HUES48 (cell line): ENCODE data around the gene CLDN5.
"Not testable (repeated sequence)": the region's sequence is repeated elsewhere in the genome, so short reads cannot be mapped to it uniquely, and the experiment has no call there.

Source experiments
- H3K27ac ChIP-seq: one replicate; pipeline ENCODE4 v1.7.0; 2013; ENCODE audit warnings: low read depth, low read length, inconsistent platforms
- H3K27me3 ChIP-seq: 2 replicates; pipeline ENCODE4 v1.6.1; 2013; ENCODE audit warnings: mild to moderate bottlenecking, low read length; ENCODE audit not compliant: control insufficient read depth, insufficient read depth
- H3K36me3 ChIP-seq: 2 replicates; pipeline ENCODE4 v1.6.1; 2013; ENCODE audit warnings: low read length; ENCODE audit not compliant: control insufficient read depth, insufficient read depth
- H3K4me1 ChIP-seq: 2 replicates; pipeline ENCODE4 v1.6.1; 2013; ENCODE audit warnings: mild to moderate bottlenecking, low read length; ENCODE audit not compliant: control insufficient read depth, insufficient read depth
- H3K4me3 ChIP-seq: 2 replicates; pipeline ENCODE4 v1.5.1; 2013; ENCODE audit warnings: mild to moderate bottlenecking, low read depth, low read length
- H3K9ac ChIP-seq: 2 replicates; pipeline ENCODE4 v1.6.1; 2013; ENCODE audit warnings: mild to moderate bottlenecking, low read depth, low read length, moderate library complexity
- H3K9me3 ChIP-seq: 2 replicates; pipeline ENCODE4 v1.6.1; 2013; ENCODE audit warnings: low read length; ENCODE audit not compliant: control insufficient read depth, insufficient read depth

CLDN5 gene

DNA sequence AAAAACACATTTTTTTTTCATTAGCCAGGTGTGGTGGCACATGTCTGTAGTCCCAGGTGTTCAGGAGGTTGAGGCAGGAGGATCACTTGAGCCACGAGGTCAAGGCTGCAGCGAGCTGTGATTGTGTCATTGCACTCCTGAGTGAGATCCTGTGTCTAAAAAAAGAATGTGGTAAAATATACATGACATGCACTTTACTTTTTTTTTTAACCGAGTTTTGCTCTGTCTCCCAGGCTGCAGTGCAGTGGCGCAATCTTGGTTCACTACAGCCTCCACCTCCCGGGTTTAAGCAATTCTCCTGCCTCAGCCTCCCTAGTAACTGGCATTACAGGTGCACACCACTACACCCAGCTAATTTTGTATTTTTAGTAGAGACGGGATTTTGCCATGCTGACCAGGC is 22.5 kb upstream of the CLDN5 start:
- Histone ChIP-seq H3K27ac (no peak overlapping the region), H3K9me3 (no peaks in the 10 kb centered on the region), H3K36me3 (no peaks in the 10 kb centered on the region), H3K4me3 (no peak overlapping the region), H3K27me3 (no peaks in the 10 kb centered on the region), H3K9ac (no peak overlapping the region), H3K4me1 (no peaks in the 10 kb centered on the region; the same call in 1 of the 2 replicates)

DNA sequence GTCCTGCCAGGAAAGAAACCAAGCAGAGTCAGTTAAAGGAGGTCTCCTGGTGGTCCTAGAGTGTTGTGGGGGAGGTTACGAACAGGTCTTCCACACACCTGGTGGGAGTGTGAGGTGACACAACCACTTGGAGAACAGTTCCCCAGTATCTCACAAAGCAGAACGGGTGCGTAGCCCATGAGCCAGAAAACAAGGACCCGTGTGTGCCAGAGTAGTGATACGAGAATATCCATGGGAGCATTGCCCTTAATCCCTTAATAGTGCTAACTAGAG is 21.7 kb upstream of the CLDN5 start:
- Histone ChIP-seq H3K36me3 (no peaks in the 10 kb centered on the region), H3K4me3 (no peak overlapping the region), H3K4me1 (no peaks in the 10 kb centered on the region; the same call in 1 of the 2 replicates), H3K9me3 (no peaks in the 10 kb centered on the region), H3K9ac (no peak overlapping the region), H3K27ac (no peak overlapping the region), H3K27me3 (no peaks in the 10 kb centered on the region)

DNA sequence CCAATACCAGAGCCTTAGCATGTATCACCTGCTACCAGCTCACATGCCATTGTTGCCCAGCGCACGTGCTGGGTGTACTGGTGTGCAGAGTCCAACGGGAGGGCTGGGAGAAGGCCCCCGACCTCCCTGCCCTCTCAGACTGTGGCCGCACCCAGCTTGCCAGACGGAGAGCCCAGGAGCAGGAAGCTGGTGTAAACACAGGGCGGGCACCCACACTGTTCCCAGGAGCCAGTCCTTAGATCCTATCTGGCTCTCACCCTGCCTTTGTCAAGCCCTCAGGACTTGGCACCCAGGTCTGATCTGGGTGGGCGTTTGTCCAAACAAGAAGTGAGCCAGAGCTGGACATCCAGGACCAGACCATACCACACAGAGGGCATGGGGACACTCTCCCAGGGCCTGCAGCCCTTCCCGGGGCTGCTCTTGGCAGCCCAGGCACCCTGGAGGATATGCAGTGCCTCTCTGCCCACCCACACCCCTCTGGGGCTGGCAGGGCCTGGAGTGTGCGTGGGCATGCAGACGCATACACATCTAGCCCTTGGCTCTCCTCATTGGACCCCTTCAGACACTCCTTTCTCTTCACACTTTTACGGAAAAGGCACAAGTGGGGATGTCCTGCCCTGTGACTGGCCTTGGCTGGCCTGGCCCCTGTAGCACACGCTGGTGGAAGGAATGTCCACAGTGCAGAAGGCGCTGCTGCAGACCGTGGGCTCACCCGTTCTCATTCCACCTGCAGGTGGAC is 19.9 kb upstream of the CLDN5 start:
- H3K27me3 ChIP-seq: no peaks in the 10 kb centered on the region
- H3K27ac ChIP-seq: no peak overlapping the region
- no peak overlapping the region for H3K4me3 ChIP-seq
- no peaks in the 10 kb centered on the region for H3K36me3 ChIP-seq
- H3K4me1 ChIP-seq: no peaks in the 10 kb centered on the region; the same call in 1 of the 2 replicates
- H3K9ac ChIP-seq: no peak overlapping the region
- no peaks in the 10 kb centered on the region for H3K9me3 ChIP-seq

DNA sequence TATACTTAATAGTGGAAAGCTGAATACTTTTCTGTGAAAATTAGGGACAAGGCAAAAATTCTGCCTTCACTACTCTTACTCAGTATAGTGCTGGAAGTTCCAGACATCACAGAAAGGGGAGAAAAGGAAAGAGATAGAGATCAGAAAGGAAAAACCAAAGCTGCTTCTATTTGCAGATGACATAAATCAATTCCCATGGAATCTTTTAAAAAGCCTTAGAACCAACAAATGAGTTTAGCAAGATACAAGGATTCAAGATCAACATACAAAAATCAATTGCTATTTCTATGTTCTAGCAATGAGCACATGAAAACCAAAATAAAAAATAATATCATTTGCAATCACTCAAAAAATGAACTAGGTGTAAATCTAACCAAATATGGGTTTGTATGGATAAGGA is 16.2 kb upstream of the CLDN5 start:
- no peaks in the 10 kb centered on the region for H3K4me1 ChIP-seq
- no peaks in the 10 kb centered on the region for H3K9me3 ChIP-seq
- no peaks in the 10 kb centered on the region for H3K36me3 ChIP-seq
- no peak overlapping the region for H3K27ac ChIP-seq
- no peaks in the 10 kb centered on the region for H3K27me3 ChIP-seq
- no peak overlapping the region for H3K9ac ChIP-seq
- H3K4me3 ChIP-seq: no peak overlapping the region

GRCh38 chr22:19537941-19538488 is 13.8 kb upstream of the CLDN5 start:
- no peaks in the 10 kb centered on the region for H3K27me3 ChIP-seq

DNA sequence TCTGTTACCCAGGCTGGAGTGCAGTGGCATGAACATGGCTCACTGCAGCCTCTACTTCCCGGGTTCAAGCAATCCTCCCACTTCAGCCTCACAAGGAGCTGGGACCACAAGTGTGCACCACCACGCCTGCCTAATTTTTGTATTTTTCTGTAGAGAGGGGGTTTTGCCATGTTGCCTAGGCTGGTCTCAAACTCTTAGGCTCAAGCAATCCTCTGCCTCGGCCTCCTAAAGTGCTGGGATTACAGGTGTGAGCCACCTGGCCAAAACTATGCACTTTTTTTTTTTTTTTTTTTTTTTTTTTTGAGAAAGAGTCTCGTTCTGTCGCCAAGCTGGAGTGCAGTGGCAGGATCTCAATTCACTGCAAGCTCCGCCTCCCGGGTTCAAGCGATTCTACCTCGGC is 12.4 kb upstream of the CLDN5 start:
- H3K4me1 ChIP-seq: no peaks in the 10 kb centered on the region
- no peak overlapping the region for H3K4me3 ChIP-seq
- no peaks in the 10 kb centered on the region for H3K9me3 ChIP-seq
- H3K27me3 ChIP-seq: no peaks in the 10 kb centered on the region
- no peaks in the 10 kb centered on the region for H3K36me3 ChIP-seq
- no peak overlapping the region for H3K27ac ChIP-seq
- H3K9ac ChIP-seq: no peak overlapping the region

More at GRCh38 chr22:19537941-19538488, 13.8 kb upstream of the CLDN5 start:
- Histone ChIP-seq H3K4me3 (no peak overlapping the region), H3K36me3 (no peaks in the 10 kb centered on the region), H3K9me3 (no peaks in the 10 kb centered on the region), H3K4me1 (no peaks in the 10 kb centered on the region), H3K9ac (no peak overlapping the region), H3K27ac (no peak overlapping the region)

DNA sequence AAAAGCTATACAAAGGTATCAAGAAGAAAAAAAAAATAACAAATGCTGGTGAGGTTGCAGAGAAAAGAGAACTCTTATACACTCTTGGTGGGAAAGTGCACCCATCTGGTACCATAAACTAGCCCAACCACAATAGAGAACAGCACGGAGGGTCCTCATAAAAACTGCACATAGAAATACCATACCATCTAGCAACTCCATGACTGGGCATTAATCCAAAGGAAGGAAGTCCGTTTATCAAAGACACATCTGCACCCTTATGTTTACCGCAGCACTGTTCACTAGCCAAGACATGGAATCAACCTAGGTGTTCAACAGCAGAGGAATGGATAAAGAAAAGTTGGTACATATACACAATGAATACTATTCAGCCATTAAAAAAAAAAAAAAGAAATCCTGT is 10.8 kb upstream of the CLDN5 start:
- Histone ChIP-seq H3K36me3 (no peaks in the 10 kb centered on the region), H3K27ac (no peak overlapping the region), H3K4me3 (no peak overlapping the region), H3K9ac (no peak overlapping the region), H3K9me3 (no peaks in the 10 kb centered on the region), H3K27me3 (no peaks in the 10 kb centered on the region), H3K4me1 (no peaks in the 10 kb centered on the region)

GRCh38 chr22:19533857-19534256 is 9.6 kb upstream of the CLDN5 start:
- H3K36me3 ChIP-seq: no peaks in the 10 kb centered on the region
- no peaks in the 10 kb centered on the region for H3K9me3 ChIP-seq
- H3K9ac ChIP-seq: no peak overlapping the region
- H3K27ac ChIP-seq: no peak overlapping the region
- H3K4me3 ChIP-seq: no peak overlapping the region
- H3K27me3 ChIP-seq: no peaks in the 10 kb centered on the region
- no peaks in the 10 kb centered on the region for H3K4me1 ChIP-seq

GRCh38 chr22:19533049-19533626 is 8.9 kb upstream of the CLDN5 start:
- Histone ChIP-seq H3K27ac (no peak overlapping the region), H3K27me3 (no peaks in the 10 kb centered on the region), H3K9me3 (no peaks in the 10 kb centered on the region), H3K4me1 (no peaks in the 10 kb centered on the region), H3K9ac (no peak overlapping the region), H3K4me3 (no peak overlapping the region), H3K36me3 (no peaks in the 10 kb centered on the region)

GRCh38 chr22:19531327-19531726 is 7.1 kb upstream of the CLDN5 start:
- not testable (repeated sequence) for H3K27me3 ChIP-seq, H3K4me1 ChIP-seq, H3K9ac ChIP-seq

GRCh38 chr22:19530751-19531150 is 6.5 kb upstream of the CLDN5 start:
- Histone ChIP-seq H3K9me3 (no peaks in the 10 kb centered on the region), H3K36me3 (no peaks in the 10 kb centered on the region), H3K27ac (no peak overlapping the region), H3K4me1 (no peaks in the 10 kb centered on the region), H3K27me3 (peaks cover 8% of the 10 kb centered on the region), H3K4me3 (no peak overlapping the region), H3K9ac (no peak overlapping the region)

More at GRCh38 chr22:19531327-19531726, 7.1 kb upstream of the CLDN5 start:
- not testable (repeated sequence) for H3K27ac ChIP-seq, H3K36me3 ChIP-seq, H3K4me3 ChIP-seq, H3K9me3 ChIP-seq
